A549 (cell line): ENCODE results near the gene BBIP1. TPM values are rescaled to one million over a fixed set of nuclear protein-coding genes. Genes with fewer than 3 reads are reported as not detected.

ENCODE experiments used
- ATAC-seq, 2 experiments: fragments of 200-7000 bp in 1 of 2; fragments of >200 bp in 1 of 2; cut with Nextera tagmentation in 1 of 2; cut with Tn5 transposase in 1 of 2; 3 replicates each; pipeline versions ENCODE4 v1.8.0 to v1.9.1; 2018 to 2020; ENCODE audit warnings: mild to moderate bottlenecking in 1 of 2, moderate library complexity in 1 of 2
- CTCF ChIA-PET: fragments of 300-600 bp; sonication (Branson Sonifier 250); formaldehyde crosslinking; extraction: SDS; loops from one replicate; lab custom pipeline; 2021; ENCODE audit warnings: antibody characterized with exemption, inconsistent platforms; lab: Yijun Ruan, JAX
- POLR2A ChIA-PET: fragments of 350-600 bp; formaldehyde crosslinking; extraction: SDS; loops from one replicate; lab custom pipeline; 2021; ENCODE audit warnings: antibody characterized with exemption, inconsistent platforms; lab: Yijun Ruan, JAX
- DNase-seq, 2 experiments: peaks; one replicate each; pipeline versions ENCODE4 v3.0.0 to v3.0.0-alpha.2; 2011 to 2016; ENCODE audit warnings: low read depth in 1 of 2, low spot score in 1 of 2
- FAIRE-seq: peaks from 2 replicates; lab custom pipeline; 2011; peaks lifted over from hg19 to GRCh38; lab: Jason Lieb, UNC
- H3K27ac ChIP-seq, 2 experiments: fragments of >200 bp; sonication (Bioruptor Twin); formaldehyde crosslinking; 3 replicates each; pipeline ENCODE4 v1.5.1; 2016 to 2017
- H3K4me1 ChIP-seq: fragments of >200 bp; sonication (Bioruptor Twin); formaldehyde crosslinking; 3 replicates; pipeline ENCODE4 v1.6.1; 2016
- H3K4me2 ChIP-seq: fragments of >200 bp; sonication (Bioruptor Twin); formaldehyde crosslinking; 3 replicates; pipeline ENCODE4 v1.6.1; 2016
- H3K4me3 ChIP-seq: fragments of >200 bp; sonication (Bioruptor Twin); formaldehyde crosslinking; 3 replicates; pipeline ENCODE4 v1.5.1; 2016
- H3K9me3 ChIP-seq: fragments of >200 bp; sonication (Bioruptor Twin); formaldehyde crosslinking; 3 replicates; pipeline ENCODE4 v1.6.1; 2016
- BHLHE40 ChIP-seq: IDR thresholded peaks from 2 replicates; pipeline ENCODE4 v1.6.1; 2012; ENCODE audit warnings: low read depth, low read length, inconsistent platforms
- CHD4 ChIP-seq: fragments of 200-600 bp; sonication (generic); IDR thresholded peaks from 2 replicates; pipeline ENCODE4 v1.6.1; 2016; ENCODE audit warnings: antibody characterized with exemption, mild to moderate bottlenecking, borderline replicate concordance
- CTCF ChIP-seq: fragments of >200 bp; sonication (Bioruptor Twin); formaldehyde crosslinking; IDR thresholded peaks from 3 replicates; pipeline ENCODE4 v1.5.1; 2016
- FOSB ChIP-seq: fragments of 250-450 bp; sonication (Bioruptor Pico); IDR thresholded peaks from 2 replicates; pipeline ENCODE4 v1.5.0; 2020; ENCODE audit warnings: mild to moderate bottlenecking, moderate library complexity
- GATA3 ChIP-seq: IDR thresholded peaks from 2 replicates; pipeline ENCODE4 v1.6.1; 2012; ENCODE audit warnings: borderline replicate concordance
- HES2 ChIP-seq: fragments of >200 bp; sonication (Bioruptor Twin); formaldehyde crosslinking; IDR thresholded peaks from 2 replicates; pipeline ENCODE4 v1.6.1; 2016
- HEYL ChIP-seq: fragments of 250-450 bp; sonication (Bioruptor Pico); IDR thresholded peaks from 2 replicates; pipeline ENCODE4 v1.8.0; 2021; ENCODE audit warnings: mild to moderate bottlenecking, moderate library complexity
- HOXA7 ChIP-seq: fragments of 250-450 bp; sonication (Bioruptor Pico); IDR thresholded peaks from 2 replicates; pipeline ENCODE4 v1.5.0; 2020; ENCODE audit warnings: mild to moderate bottlenecking, moderate library complexity
- HOXB5 ChIP-seq: fragments of 250-450 bp; sonication (Bioruptor Pico); IDR thresholded peaks from 2 replicates; pipeline ENCODE4 v1.5.0; 2020; ENCODE audit warnings: mild to moderate bottlenecking, moderate library complexity
- MAFK ChIP-seq: fragments of 450-650 bp; IDR thresholded peaks from 2 replicates; pipeline ENCODE4 v1.6.1; 2014; ENCODE audit not compliant: partially characterized antibody
- NPAS2 ChIP-seq: fragments of 250-450 bp; sonication (Bioruptor Pico); IDR thresholded peaks from 2 replicates; pipeline ENCODE4 v1.8.0; 2022; ENCODE audit warnings: mild to moderate bottlenecking, moderate library complexity, borderline replicate concordance
- PBX3 ChIP-seq: IDR thresholded peaks from 2 replicates; pipeline ENCODE4 v1.6.1; 2012
- PHF8 ChIP-seq: fragments of 200-600 bp; sonication (generic); IDR thresholded peaks from 2 replicates; pipeline ENCODE4 v1.6.1; 2016; ENCODE audit warnings: low read depth, mild to moderate bottlenecking, antibody characterized with exemption, moderate library complexity, borderline replicate concordance
- RAD21 ChIP-seq, 2 experiments: fragments of >200 bp in 1 of 2; sonication (Bioruptor Twin) in 1 of 2; formaldehyde crosslinking in 1 of 2; IDR thresholded peaks in 1 of 2; conservative IDR thresholded peaks in 1 of 2; 2 replicates in 1 of 2; 3 replicates in 1 of 2; pipeline ENCODE4 v1.6.1; 2012 to 2018; ENCODE audit warnings: inconsistent platforms in 1 of 2
- RFX5 ChIP-seq: fragments of 450-650 bp; IDR thresholded peaks from 2 replicates; pipeline ENCODE4 v1.7.1; 2014; ENCODE audit warnings: antibody characterized with exemption, mild to moderate bottlenecking, moderate library complexity
- TFCP2L1 ChIP-seq: fragments of 250-450 bp; sonication (Bioruptor Pico); IDR thresholded peaks from 2 replicates; pipeline ENCODE4 v1.5.0; 2021; ENCODE audit warnings: mild to moderate bottlenecking
- TP53 ChIP-seq: fragments of 250-450 bp; sonication (Bioruptor Pico); IDR thresholded peaks from 2 replicates; pipeline ENCODE4 v1.5.0; 2021; ENCODE audit warnings: mild to moderate bottlenecking, moderate library complexity
- USF2 ChIP-seq: fragments of 450-650 bp; IDR thresholded peaks from 2 replicates; pipeline ENCODE4 v1.6.1; 2014; ENCODE audit warnings: antibody characterized with exemption
- ZSCAN20 ChIP-seq: fragments of 250-450 bp; sonication (Bioruptor Pico); IDR thresholded peaks from 2 replicates; pipeline ENCODE4 v1.8.0; 2022; ENCODE audit warnings: mild to moderate bottlenecking, moderate library complexity
- WGBS: methylation state at CpG from one replicate; pipeline ENCODE4 v1.1.6; 2017; ENCODE audit errors: missing lambda C conversion rate; 5-methylcytosine and 5-hydroxymethylcytosine counted together
- polyA plus RNA-seq, 4 experiments: library from polyadenylated mRNA; depleted of rRNA in 3 of 4; stranded (reverse); fragments of >200 nt; fragmentation: RNase III in 1 of 4; extraction: RNeasy Plus Mini Kit Qiagen cat#74134 plus additional on column Dnase treatment in 1 of 4; gene quantifications; 2 replicates in 3 of 4; 3 replicates in 1 of 4; pipeline ENCODE4 v1.2.3, GENCODE V29; 2011 to 2017
- TF ChIP-seq, protein P1 (sequence below): fragments of 150-350 bp; IDR thresholded peaks from 2 replicates; pipeline ENCODE4 v1.6.1; 2014; ENCODE audit warnings: low read depth, mild to moderate bottlenecking, low read length

Gene BBIP1
- polyA plus RNA-seq, 2 of the 4 experiments (the other 2 are of a cell fraction): 57.2 to 83.4 TPM

GRCh38 chr10:110959379-110960332 lies 40.7 kb upstream of the BBIP1 start:
- H3K27ac ChIP-seq: no peak overlapping the region
- no peak for ATAC-seq

GRCh38 chr10:110957606-110958005 lies 38.6 kb upstream of the BBIP1 start:
- 0 out of 3 replicates have a peak, but pooled peaks cover 2% of the 10 kb centered on the region for H3K4me1 ChIP-seq
- ChIA-PET CTCF (interaction anchor here (0.6 kb wide), 1 partner anchor 717 kb away, joined by 3 read pairs; no protein-coding TSS in a partner anchor), POLR2A (no interaction called here)
- H3K9me3 ChIP-seq: no peaks in the 10 kb centered on the region
- peak; percentile 90 for TF ChIP-seq MAFK
- TF ChIP-seq HOXB5: no peak
- DNase-seq: no peak
- no peak overlapping the region for H3K4me3 ChIP-seq
- no peak for FAIRE-seq
- no peak overlapping the region for H3K4me2 ChIP-seq
- WGBS: 90% methylated on average over 1 of the region's 1 CpG
- ATAC-seq: no peak
- H3K27ac ChIP-seq: no peak overlapping the region

More at GRCh38 chr10:110959379-110960332, 40.7 kb upstream of the BBIP1 start:
- ChIA-PET POLR2A (no interaction called here), CTCF (interaction anchor here (2.0 kb wide), 1 partner anchor 214 kb away, joined by 6 read pairs; no protein-coding TSS in a partner anchor)
- WGBS: 59% methylated on average over 4 of the region's 4 CpGs
- Histone ChIP-seq H3K4me1 (0 out of 3 replicates have a peak, but pooled peaks cover 2% of the 10 kb centered on the region), H3K9me3 (no peaks in the 10 kb centered on the region), H3K4me3 (no peak overlapping the region), H3K4me2 (no peak overlapping the region)
- TF ChIP-seq TP53 (no peak), RAD21 (conservative IDR thresholded peaks at IDR 0.05 in 1 of 2, IDR thresholded peaks at IDR 0.05 in 1 of 2) (no peak), USF2 (no peak), ZSCAN20 (CRISPR knock-in tag) (no peak), TFCP2L1 (CRISPR knock-in tag) (no peak), HOXA7 (CRISPR knock-in tag) (no peak), HEYL (CRISPR knock-in tag) (no peak), BHLHE40 (no peak), MAFK (no peak), HES2 (no peak), CHD4 (no peak), CTCF (no peak), NPAS2 (no peak), PBX3 (no peak), PHF8 (no peak), GATA3 (no peak), FOSB (CRISPR knock-in tag) (no peak), RFX5 (no peak)
- TF ChIP-seq, protein P1, sequence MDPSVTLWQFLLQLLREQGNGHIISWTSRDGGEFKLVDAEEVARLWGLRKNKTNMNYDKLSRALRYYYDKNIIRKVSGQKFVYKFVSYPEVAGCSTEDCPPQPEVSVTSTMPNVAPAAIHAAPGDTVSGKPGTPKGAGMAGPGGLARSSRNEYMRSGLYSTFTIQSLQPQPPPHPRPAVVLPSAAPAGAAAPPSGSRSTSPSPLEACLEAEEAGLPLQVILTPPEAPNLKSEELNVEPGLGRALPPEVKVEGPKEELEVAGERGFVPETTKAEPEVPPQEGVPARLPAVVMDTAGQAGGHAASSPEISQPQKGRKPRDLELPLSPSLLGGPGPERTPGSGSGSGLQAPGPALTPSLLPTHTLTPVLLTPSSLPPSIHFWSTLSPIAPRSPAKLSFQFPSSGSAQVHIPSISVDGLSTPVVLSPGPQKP: no peak
- no peak for DNase-seq
- no peak for FAIRE-seq
